ENCODE results near the gene DDX47.

GRCh38 chr12:12868477-12869235, 55.5 kb downstream of the DDX47 start:
- TF ChIP-seq CTCF (IDR thresholded peaks at IDR 0.05; ENCODE audit: low read depth, low read length) (no peak), EZH2phosphoT487 (IDR thresholded peaks at IDR 0.05; ENCODE audit: low read depth) (no peak)

Measured in OCI-LY3 (cell line).